ENCODE results near the gene TEX44.

GRCh38 chr2:231568785-231569435 is 23.8 kb upstream of the TEX44 start:
- no peak for TF ChIP-seq CTCF (IDR thresholded peaks at IDR 0.05 in 2 of 3, conservative IDR thresholded peaks at IDR 0.05 in 1 of 3; ENCODE audit: insufficient read depth in 2 of 3, low read depth in 1 of 3, low read length in 3 of 3)
- no peak for TF ChIP-seq RFX7 (CRISPR knock-in tag; IDR thresholded peaks at IDR 0.05)
- TF ChIP-seq TCF15 (CRISPR knock-in tag; IDR thresholded peaks at IDR 0.05) = no peak
- TF ChIP-seq CREB5 (CRISPR knock-in tag; IDR thresholded peaks at IDR 0.05) = no peak
- TF ChIP-seq E2F6 (IDR thresholded peaks at IDR 0.05; ENCODE audit: borderline replicate concordance in 1 of 2, extremely low read depth in 1 of 2, insufficient read depth in 1 of 2, insufficient read length in 1 of 2, low read depth in 1 of 2, low read length in 1 of 2, poor library complexity in 1 of 2, severe bottlenecking in 1 of 2) = no peak
- no peak for TF ChIP-seq RBM22 (IDR thresholded peaks at IDR 0.05; ENCODE audit: low read depth, low read length, poor library complexity, severe bottlenecking)
- no peak for TF ChIP-seq HMBOX1 (IDR thresholded peaks at IDR 0.05)
